WTC11 (cell line): ENCODE results near the gene AP5M1.

Experiments used
- CTCF ChIP-seq: fragments of 200-600 bp; IDR thresholded peaks from 2 replicates; pipeline ENCODE4 v1.8.0; 2022; ENCODE audit warnings: antibody characterized with exemption
- EMX1 ChIP-seq: fragments of 250-450 bp; sonication (Bioruptor Pico); IDR thresholded peaks from 2 replicates; pipeline ENCODE4 v1.8.0; 2021; ENCODE audit warnings: mild to moderate bottlenecking

GRCh38 chr14:57274551-57274950 lies 5.8 kb downstream of the AP5M1 start:
- TF ChIP-seq EMX1 (no peak), CTCF (no peak)
